Vagina (tissue), 2 donors: ENCODE measurements around the gene SLC35F1. TPM values are rescaled to one million over a fixed set of nuclear protein-coding genes. Genes with fewer than 3 reads are reported as not detected.

ENCODE experiments used
- DNase-seq, 2 donors: peaks; one replicate each; pipeline ENCODE4 v3.0.0-alpha.2; 2017; ENCODE audit errors: extremely low spot score in 2 of 2
- H3K27ac ChIP-seq: fragments of 200-600 bp; sonication (generic); one replicate; pipeline ENCODE4 v1.5.1; 2019
- H3K27me3 ChIP-seq: fragments of 200-600 bp; sonication (generic); one replicate; pipeline ENCODE4 v1.5.1; 2019
- H3K36me3 ChIP-seq, 2 donors: fragments of 200-600 bp; sonication (generic); one replicate each; pipeline ENCODE4 v1.5.1; 2017 to 2019
- H3K4me1 ChIP-seq: fragments of 200-600 bp; sonication (generic); one replicate; pipeline ENCODE4 v1.5.1; 2019
- H3K4me3 ChIP-seq, 2 donors: fragments of 200-600 bp; sonication (generic); 1 replicate in 1 of 2; 2 replicates in 1 of 2; pipeline ENCODE4 v1.5.1; 2016 to 2019
- H3K9me3 ChIP-seq: fragments of 200-600 bp; sonication (generic); one replicate; pipeline ENCODE4 v1.5.1; 2019
- CTCF ChIP-seq, 3 experiments: fragments of 450-650 bp in 2 of 3; fragments of 200-600 bp in 1 of 3; sonication (generic) in 1 of 3; IDR thresholded peaks; one replicate each; pipeline ENCODE4 v1.5.1; 2017 to 2019; ENCODE audit warnings: antibody characterized with exemption in 3 of 3, mild to moderate bottlenecking in 2 of 3, moderate library complexity in 2 of 3
- POLR2A ChIP-seq, 2 donors: fragments of 450-650 bp; IDR thresholded peaks; one replicate each; pipeline ENCODE4 v1.6.1; 2017; ENCODE audit warnings: antibody characterized with exemption in 2 of 2, mild to moderate bottlenecking in 2 of 2, moderate library complexity in 2 of 2
- POLR2AphosphoS5 ChIP-seq, 2 donors: sonication (generic); formaldehyde crosslinking; IDR thresholded peaks; one replicate each; pipeline ENCODE4 v1.9.0; 2017; ENCODE audit warnings: antibody characterized with exemption in 2 of 2, mild to moderate bottlenecking in 2 of 2, low read depth in 1 of 2; ENCODE audit not compliant: insufficient read depth in 1 of 2
- intact Hi-C: fragments of 100-400 bp; cut with DNase I; formaldehyde crosslinking; loops from one replicate; pipeline ENCODE4 v1.15.1; 2023
- total RNA-seq: library from RNA; depleted of rRNA; stranded (reverse); fragments of >200 nt; gene quantifications from one replicate; pipeline ENCODE4 v1.2.3, GENCODE V29; 2016

SLC35F1 gene
- total RNA-seq, 1 donor from 2014 or later, result 2.7 TPM

- Histone ChIP-seq H3K9me3 (no peaks in the 10 kb centered on the region), H3K4me1 (no peaks in the 10 kb centered on the region), H3K4me3 (no peak overlapping the region), H3K36me3 (no peaks in the 10 kb centered on the region), H3K27ac (no peak overlapping the region), H3K27me3 (no peaks in the 10 kb centered on the region)
- TF ChIP-seq POLR2AphosphoS5 (IDR thresholded peaks at IDR 0.05; ENCODE audit: insufficient read depth in 1 of 2, low read depth in 1 of 2), result no peak
- intact Hi-C loops, result no loop called here
- no peak for DNase-seq
These were observed 261.4 kb downstream of the SLC35F1 start for GRCh38 chr6:118168421-118168820.

- Histone ChIP-seq H3K27ac (no peak overlapping the region), H3K36me3 (no peaks in the 10 kb centered on the region), H3K4me3 (no peak overlapping the region), H3K9me3 (no peaks in the 10 kb centered on the region), H3K27me3 (no peaks in the 10 kb centered on the region), H3K4me1 (no peaks in the 10 kb centered on the region)
- no peak for DNase-seq
- TF ChIP-seq CTCF (IDR thresholded peaks at IDR 0.05), result no peak
- TF ChIP-seq POLR2AphosphoS5 (IDR thresholded peaks at IDR 0.05; ENCODE audit: insufficient read depth in 1 of 2, low read depth in 1 of 2), result no peak
- no peak for TF ChIP-seq POLR2A (IDR thresholded peaks at IDR 0.05)
- intact Hi-C loops, result no loop called here
These were observed 264.8 kb downstream of the SLC35F1 start for GRCh38 chr6:118171852-118172251.

GRCh38 chr6:118174071-118174470, 267.0 kb downstream of the SLC35F1 start:
- DNase-seq, result no peak
- intact Hi-C loops, result no loop called here
- H3K27ac ChIP-seq, result no peak overlapping the region
- H3K27me3 ChIP-seq, result no peaks in the 10 kb centered on the region
- no peaks in the 10 kb centered on the region for H3K4me1 ChIP-seq
- no peaks in the 10 kb centered on the region for H3K9me3 ChIP-seq
- no peaks in the 10 kb centered on the region for H3K36me3 ChIP-seq
- TF ChIP-seq POLR2A (IDR thresholded peaks at IDR 0.05) (no peak), CTCF (IDR thresholded peaks at IDR 0.05) (no peak)
- no peak overlapping the region for H3K4me3 ChIP-seq

GRCh38 chr6:118177720-118178119, 270.7 kb downstream of the SLC35F1 start:
- no peak overlapping the region for H3K27ac ChIP-seq
- no peaks in the 10 kb centered on the region for H3K4me1 ChIP-seq
- intact Hi-C loops, result no loop called here
- no peaks in the 10 kb centered on the region for H3K36me3 ChIP-seq
- H3K9me3 ChIP-seq, result no peaks in the 10 kb centered on the region
- TF ChIP-seq POLR2AphosphoS5 (IDR thresholded peaks at IDR 0.05; ENCODE audit: insufficient read depth in 1 of 2, low read depth in 1 of 2), result no peak
- TF ChIP-seq POLR2A (IDR thresholded peaks at IDR 0.05), result no peak
- no peak for TF ChIP-seq CTCF (IDR thresholded peaks at IDR 0.05)
- H3K4me3 ChIP-seq, result no peak overlapping the region
- no peaks in the 10 kb centered on the region for H3K27me3 ChIP-seq
- no peak for DNase-seq

- Histone ChIP-seq H3K27ac (no peak overlapping the region), H3K27me3 (no peaks in the 10 kb centered on the region), H3K9me3 (no peaks in the 10 kb centered on the region), H3K4me1 (no peaks in the 10 kb centered on the region), H3K36me3 (no peaks in the 10 kb centered on the region), H3K4me3 (no peak overlapping the region)
- intact Hi-C loops, result no loop called here
- no peak for DNase-seq
- no peak for TF ChIP-seq CTCF (IDR thresholded peaks at IDR 0.05)
These were observed 272.0 kb downstream of the SLC35F1 start for GRCh38 chr6:118179048-118179447.
